Measurements from ENCODE around the gene HNRNPC.
"Not testable (repeated sequence)": the region's sequence is repeated elsewhere in the genome, so short reads cannot be mapped to it uniquely, and the experiment has no call there.

The HNRNPC gene

DNA sequence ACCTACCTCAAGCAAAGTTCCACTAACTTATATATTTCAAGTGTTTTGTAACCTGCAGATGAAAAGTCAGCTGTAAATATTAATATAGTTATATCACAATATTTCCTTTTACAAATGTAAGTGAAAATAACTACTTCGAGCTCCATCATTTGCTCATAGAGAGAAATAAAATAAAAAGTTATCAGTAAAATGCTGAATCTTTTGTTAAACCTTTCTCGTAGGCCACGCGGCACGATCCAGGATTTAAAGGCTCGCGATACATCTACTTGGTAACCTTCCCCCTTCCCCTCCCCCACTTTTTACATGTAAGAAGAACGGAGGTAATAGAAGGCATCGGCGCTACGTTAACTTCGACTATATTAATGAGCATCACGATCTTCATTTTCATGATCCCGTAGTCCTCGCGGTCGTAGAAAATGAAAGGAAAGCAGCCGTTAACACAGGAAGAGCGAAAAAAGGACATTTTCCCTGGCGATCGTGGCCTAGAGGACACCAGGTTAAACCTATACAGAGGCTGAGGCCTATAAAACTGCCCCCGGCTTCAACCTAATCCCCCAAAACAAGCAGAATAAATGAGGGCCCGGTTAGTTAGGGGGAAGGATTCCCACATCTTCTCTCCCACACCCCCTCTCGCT is 508 bp downstream of the HNRNPC start:
- DNase-seq (ENCODE audit: low read depth in 2 of 2), result no peak

DNA sequence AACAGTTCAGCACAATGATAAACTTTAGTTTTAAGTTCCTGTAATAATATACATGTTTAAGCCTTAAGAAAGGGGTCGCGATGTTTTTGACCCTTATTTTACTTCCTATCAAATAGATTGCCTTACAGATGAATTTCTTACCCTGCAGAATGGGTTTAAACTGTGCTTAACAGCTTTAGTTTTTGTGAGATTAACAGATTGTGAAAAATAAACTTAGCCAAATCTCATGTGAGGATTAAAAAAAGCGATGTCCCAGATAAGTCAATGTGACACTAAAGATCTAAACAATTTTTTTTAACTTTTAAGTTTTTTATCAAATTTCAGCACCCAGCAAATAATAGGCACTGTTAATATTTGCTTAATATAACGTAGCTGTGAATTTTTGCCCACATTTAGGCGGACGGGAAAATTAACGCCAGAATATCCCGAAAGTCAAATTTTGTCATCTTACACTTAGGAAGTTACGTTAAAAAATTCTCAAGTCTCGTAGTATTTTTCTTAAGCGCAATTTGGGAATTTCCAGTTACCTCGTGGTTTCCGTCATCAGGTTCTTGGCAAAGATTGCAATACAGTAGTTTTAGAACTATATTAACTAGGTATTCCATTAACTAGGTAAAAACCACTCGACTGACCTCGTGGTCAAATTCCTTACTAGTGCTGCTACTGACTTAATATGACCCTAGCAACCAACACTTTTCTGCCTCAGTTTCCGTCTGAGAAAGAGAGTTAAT is 1.2 kb downstream of the HNRNPC start:
- DNase-seq (ENCODE audit: low read depth in 2 of 2), result no peak

DNA sequence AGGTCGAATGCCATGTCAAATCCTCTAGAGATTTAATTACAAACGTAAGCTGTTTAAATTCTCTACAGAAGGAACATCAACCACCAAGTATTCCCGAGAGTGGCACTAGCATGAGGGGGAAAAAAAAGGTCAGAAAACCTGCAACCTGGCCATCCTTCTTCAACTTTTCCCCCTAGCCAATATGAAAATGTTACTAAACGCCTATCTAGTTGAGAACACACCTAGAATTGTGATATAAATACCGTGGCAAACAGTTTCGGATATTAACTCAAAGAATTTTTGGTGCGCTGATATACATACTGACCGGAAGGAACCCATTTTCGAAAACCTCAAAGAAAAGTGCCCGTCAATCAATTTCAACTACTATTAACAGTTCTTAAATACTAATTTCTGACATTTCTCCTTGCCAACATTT is 1.8 kb downstream of the HNRNPC start:
- DNase-seq (ENCODE audit: low read depth in 2 of 2), result no peak

DNA sequence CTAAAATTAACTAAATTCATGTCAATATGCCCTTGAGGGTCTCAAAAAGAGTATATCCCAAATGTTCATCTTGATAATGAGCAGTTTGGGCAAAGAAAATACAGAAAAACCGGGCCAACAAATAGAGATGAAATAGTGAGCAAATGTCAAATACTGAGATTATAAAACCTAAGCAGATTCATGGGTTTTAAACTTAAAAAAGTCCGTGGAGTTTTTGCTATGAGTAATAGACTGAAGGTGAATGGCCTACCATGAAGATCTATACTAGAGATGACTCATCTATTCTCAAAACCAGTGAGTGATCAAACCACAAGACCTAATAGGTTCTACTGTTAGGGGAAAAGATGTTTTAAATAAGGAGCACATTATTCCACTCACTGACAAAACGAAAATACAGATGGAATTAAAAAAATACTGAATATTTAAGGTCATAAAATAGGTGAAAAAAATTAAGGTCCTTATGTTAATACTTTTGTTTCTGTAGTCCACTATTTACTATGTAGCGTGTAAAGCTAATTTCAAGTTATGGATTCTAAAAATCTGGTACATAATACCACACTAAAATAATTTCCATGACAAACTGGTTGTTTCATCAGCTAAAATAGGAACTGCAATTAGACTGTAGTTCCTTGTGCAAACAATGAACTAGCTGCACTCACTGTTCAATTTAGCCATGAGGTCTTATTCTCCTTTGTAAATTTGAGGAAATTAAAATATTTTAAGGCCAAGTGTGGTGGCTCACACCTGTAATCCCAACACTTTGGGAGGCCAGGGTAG is 5.0 kb downstream of the HNRNPC start:
- DNase-seq (ENCODE audit: low read depth in 2 of 2), result no peak

DNA sequence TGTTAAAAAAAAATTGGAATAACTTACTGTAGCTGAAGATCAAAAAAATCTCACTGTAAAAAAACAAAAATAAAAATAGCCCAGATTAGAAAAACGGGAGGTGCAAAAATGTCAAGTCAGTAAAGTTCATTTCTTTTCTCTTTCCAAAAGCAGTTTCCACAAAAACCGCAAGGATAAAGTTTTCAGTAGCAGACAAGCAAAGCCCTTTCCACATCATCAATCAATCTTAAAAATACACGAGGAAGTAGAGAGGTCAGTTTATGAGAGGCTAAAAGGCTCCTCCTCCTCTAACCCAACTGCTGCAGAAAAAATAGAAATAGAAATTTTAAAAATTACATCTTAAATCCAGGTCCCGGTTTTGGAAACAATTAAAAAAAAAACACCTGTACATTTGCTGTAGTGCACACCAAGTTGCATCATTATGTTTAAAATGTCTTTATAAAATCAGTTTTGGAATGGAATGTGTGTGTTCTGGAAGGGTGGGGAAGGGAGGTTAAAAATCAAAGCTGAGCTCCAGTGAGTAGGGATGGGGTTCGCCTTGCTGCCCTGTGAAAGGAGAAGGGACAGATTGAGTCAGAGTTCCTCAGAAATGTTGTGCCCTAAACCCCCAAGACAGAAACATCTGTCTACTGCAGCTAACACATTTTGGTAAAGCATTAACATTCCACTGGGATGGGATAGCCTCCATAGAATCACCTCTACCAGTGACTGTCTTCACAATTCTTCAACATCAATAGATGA is 5.8 kb downstream of the HNRNPC start:
- DNase-seq (ENCODE audit: low read depth in 2 of 2), result no peak

DNA sequence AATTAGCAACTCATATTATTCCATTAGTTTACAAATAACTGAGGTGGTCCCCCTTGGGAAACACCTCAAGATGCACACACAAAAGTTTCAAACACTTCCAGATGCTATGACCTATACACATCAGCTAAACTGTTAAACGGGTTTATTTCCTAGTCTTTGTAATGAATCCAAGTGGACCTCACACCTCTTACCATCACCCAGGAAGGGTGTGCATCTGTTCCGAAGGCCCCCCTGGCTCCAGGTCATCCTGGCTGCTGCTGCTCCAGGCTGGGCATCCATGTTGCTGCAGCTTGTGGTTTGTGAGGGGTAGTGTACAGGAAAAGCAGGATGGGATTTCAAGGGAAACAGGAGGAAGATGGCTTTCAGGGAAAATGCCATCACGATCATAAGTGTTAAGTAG is 6.8 kb downstream of the HNRNPC start:
- DNase-seq (ENCODE audit: low read depth in 2 of 2), result no peak

DNA sequence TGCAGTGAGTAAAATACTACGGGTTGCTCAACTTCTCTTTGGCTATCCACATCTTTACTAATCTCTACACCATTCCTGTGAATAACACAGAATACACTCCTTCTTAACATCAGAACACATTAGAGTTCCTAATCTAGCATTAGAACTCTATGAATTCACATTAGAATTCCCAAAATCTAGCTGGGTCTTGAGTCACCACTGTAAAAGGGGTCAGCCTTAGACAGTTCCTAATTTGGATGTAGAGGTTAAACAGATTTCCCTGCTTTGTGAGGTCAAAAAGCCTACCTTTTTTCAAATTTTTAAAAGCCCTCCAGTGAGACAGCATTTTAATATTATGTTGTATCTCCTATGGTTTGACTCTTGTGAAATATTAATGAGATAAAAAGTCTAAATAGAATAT is 7.4 kb downstream of the HNRNPC start:
- DNase-seq (ENCODE audit: low read depth in 2 of 2), result no peak

DNA sequence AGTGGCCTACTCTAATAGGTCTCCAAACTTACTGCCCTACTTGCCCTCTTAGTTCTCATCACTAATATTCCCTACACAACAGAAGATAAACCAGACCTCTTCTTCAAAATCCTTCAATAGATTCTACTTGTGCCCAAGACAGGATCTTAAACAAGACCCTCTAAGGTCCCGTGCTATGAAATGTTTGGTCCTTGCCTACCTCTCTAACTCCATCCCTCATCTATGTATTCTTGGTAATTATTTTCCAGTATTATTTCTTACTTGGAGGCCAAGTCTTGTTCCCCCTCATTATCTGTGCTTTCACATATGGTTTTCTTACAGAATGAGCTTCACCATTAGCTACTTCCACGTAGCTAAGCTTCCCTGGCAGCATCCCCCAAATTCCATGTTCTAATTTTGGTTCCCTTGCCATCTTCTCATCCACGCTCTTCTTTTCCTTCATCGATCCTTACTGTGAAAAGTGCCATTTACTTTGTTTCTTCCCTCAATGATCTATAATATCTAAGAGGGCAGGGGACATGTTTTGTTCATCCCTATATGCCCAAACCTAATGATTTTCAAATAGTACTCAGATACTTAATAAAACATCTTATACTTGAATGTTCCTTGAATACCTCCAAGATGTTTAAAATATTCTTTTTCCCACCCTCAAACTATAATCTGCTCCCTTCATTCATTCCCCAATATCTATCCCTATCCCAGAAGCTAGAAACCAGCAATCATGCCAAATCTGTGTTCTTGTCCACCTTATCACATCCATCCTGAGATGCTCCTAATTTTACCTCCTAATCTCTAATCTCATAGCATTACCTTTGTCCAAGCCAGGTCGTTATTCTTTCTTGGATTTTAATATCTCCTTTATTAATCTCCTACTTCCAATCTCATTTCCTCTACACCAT is 10.1 kb downstream of the HNRNPC start:
- no peak for DNase-seq (ENCODE audit: low read depth in 2 of 2)

DNA sequence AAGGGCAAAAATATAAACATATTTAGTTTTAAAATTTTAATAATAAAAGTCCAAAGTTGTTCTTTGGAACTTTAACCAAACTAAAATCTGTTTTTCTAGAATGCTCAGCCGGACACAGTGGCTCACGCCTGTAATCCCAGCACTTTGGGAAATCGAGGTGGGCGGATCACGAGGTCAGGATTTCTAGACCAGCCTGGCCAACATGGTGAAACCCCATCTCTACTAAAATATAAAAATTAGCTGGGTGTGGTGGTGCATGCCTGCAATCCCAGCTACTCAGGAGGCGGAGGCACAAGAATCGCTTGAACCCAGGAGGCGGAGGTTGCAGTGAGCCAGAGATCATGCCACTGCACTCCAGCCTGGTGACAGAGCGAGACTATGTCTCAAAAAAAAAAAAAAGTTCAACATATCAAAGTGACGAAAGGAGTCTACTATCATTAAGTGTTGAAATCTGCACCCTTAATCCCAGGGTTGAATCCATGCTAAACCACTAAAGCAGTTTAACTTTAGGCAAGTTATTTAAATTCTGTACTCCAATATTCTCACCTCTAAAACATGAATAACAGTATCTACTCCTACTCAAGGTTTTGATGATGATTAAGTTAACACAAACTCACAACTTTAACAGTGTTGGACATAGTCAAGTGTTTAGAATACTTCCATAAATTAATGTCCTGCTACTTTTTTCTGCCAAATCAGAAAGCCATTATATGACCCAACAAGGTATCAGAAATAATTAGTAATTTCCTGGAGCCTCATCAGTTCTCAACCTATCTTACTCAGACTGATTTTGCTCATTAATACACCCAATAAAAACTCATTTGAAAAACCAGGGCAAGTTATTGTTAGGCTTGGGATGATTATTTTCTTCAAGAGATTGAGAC is 11.0 kb downstream of the HNRNPC start:
- DNase-seq (ENCODE audit: low read depth in 2 of 2), result no peak

DNA sequence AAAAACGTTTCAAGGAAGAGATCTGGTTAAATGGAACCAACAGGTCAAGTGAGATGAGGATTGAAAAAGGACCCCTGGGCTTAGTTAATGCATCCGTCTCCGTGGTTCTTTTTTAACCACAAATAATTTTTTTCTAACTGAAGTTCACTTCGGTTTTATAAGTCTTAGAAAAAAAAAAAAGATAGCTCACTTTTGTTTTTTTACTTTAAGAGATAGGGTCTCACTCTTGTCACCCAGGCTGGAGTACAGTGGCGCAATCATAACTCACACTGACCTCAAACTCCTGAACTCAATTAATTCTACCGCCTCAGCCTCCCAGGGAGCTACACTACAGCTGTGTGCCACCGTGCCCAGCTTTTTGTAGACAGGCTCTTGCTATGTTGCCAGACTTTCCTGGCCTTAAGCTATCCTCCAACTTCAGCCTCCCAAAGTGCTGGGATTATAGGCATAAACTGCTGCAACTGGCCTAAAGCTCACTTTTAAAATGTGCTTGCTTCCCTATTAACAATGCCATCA is 11.8 kb downstream of the HNRNPC start:
- DNase-seq (ENCODE audit: low read depth in 2 of 2), result no peak

DNA sequence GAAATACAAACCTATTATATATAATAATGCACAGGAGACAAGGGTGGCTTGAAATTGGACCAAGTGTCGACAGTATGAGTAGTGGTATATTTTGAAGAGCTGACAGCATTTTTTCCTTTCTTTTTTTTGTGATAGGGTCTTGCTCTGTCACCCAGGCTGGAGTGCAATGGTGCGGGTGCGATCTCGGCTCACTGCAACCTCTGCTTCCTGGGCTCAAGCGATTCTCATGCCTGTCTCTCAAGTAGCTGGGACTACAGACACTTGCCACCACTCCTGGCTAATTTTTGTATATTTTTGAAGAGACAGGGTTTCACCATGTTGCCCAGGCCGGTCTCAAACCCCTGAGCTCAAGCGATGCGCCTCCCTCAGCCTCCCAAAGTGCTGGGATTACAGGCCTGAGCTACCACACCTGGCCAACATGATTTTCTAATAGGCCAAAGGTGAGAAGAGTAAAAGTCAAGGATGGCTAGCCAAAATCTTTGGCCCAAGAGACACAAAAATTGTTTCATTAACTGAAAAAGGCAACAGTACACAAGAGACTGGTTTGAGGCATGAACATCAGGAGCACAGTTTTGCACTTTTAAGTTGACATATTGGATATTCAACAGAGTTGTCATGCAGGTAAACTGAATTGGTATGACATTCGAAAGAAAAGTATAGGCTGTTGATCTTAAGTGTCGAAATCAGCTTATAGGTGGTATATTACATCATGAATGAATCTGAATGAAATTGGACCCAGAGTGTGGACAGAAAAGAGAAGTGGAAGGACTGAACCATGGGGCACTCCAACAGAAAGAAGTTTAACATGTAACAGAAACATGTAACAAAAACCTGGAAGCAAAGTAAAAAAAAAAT is 12.5 kb downstream of the HNRNPC start:
- DNase-seq (ENCODE audit: low read depth in 2 of 2), result no peak

DNA sequence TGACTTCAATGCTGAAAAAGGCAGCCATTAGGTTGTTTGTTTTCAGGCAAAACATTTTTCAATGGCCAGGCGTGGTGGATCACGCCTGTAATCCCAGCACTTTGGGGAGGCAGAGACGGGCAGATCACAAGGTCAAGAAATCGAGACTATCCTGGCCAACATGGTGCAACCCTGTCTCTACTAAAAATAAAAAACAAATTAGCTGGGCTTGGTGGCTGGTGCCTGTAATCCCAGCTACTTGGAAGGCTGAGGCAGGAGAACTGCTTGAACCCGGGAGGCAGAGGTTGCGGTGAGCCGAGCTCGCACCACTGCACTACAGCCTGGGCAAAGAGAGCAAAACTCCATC is 13.2 kb downstream of the HNRNPC start:
- DNase-seq (ENCODE audit: low read depth in 2 of 2), result not testable (repeated sequence)

DNA sequence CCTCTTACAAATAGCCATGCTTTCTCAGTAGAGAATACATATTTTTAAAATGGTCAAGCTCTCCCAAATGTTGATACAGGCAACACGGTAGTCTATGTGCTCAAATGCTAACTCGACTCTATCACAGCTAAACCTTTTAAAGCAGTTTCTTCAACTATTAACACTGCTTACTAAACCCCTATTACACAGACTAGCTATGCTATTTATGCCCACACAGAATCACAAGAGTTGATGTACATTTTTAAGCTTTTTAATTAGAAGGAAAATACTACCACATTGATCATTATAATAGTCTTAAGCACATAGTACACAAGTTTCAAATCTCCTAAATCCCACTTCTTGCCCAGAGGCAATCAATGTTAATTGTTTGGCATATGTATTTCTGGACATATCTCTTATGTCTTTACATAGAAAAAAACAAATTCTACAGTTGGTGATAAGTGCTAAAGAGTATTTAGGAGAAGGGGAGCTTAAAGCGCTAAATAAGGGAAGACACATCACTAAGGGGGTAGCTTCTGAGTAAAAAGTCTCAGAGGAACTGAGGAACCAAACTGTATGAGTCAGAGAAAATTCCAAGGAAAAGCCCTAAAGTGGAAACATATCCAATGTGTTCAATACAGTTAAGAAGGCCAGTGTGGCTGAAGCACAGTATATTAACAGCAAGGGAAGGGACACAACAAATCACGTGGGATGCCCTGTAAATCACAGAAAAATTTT is 13.7 kb downstream of the HNRNPC start:
- DNase-seq (ENCODE audit: low read depth in 2 of 2), result no peak

DNA sequence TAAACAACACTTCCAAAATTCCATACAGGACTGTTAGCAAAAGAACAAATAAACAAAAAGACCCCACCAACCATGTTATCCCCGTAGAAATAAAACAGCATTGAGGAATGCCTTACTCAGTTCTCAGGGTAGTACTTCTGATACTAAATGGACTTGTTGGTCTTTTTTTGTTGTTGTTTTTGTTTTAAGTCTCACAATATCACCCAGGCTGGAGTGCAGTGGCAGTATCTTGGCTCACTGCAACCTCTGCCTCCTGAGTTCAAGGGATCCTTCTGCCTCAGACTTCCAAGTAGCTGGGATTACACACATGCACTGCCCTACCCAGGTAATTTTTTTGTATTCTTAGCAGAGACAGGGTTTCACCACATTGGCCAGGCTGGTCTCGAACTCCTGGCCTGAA is 17.1 kb downstream of the HNRNPC start:
- no peak for DNase-seq (ENCODE audit: low read depth in 2 of 2)

DNA sequence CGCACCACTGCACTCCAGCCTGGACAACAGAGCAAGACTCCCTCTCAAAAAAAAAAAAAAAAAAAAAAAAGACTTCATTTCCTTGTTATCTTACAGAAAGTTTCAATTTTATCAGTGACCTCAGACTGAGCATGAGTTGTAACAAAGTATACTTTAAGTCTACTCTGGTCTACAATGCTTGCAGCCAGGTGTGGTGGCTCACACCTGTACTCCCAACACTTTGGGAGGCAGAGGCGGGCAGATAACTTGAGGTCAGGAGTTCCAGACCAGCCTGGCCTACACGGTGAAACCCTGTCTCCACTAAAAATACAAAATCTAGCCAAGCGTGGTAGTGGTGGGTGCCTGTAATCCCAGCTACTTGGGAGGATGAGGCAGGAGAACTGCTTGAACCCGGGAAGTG is 18.0 kb downstream of the HNRNPC start:
- no peak for DNase-seq (ENCODE audit: low read depth in 2 of 2)

DNA sequence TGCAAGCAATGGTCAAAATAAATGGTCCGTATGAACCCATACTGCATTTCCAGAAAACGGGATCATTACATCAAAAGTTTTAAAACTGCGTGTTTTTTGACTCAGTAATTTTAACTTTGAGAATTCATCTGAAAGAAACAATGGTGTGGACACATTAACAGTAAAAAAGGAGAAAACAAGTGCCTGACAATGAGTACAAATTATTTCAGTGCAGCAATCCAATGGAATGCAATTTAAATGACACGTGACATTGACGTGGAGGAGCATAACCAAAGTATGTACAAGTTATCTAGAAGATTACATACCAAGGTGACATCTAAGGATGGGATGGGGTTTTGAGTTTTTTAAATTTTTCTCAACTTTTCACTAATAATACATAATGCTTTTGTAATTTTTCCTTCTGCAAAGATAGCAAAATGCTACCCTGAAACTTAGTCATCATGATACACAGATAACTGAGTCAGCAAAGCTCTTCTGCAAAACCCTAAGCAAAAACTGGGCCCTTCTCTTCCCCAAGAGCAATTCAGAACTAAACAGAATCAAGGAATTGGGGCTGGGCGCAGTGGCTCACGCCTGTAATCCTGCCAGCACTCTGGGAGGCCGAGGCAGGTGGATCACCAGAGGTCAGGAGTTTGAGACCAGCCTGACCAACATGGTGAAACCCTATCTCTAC is 20.4 kb downstream of the HNRNPC start:
- DNase-seq (ENCODE audit: low read depth in 2 of 2), result no peak

DNA sequence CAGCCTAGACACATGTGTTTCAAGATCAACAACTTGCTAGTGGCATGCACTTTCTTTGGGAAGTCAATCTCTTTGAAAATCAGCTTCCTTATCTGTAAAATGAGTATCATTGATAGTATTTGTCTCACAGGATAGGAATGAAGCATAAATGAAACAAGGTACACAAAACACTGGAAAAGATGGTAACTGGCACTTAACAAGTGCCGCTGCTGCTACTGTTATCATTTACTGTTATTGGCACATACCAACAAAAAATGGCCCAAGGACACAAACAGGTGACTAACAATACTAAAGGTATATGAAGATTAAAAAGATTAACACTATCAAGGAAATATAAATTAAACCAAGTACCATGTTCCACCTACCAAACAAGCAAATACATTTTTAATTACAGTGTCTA is 20.9 kb downstream of the HNRNPC start:
- DNase-seq (ENCODE audit: low read depth in 2 of 2), result no peak

DNA sequence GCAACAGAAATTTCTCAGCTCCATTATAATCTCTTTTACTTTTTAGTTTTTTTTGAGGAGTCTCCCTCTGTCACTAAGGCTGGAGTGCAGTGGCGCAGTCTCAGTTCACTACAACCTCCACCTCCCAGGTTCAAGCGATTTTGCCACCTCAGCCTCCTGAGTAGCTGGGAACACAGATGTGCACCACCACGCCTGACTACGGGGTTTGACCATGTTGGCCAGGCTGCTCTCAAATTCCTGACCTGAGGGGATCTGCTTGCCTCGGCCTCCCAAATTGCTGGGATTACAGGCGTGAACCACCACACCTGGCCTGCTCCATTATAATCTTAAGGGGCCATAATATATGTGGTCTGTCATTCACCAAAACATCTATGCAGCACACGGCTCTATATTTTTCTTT is 23.4 kb downstream of the HNRNPC start:
- no peak for DNase-seq (ENCODE audit: low read depth in 2 of 2)
